Parathyroid adenoma (tissue), 2 donors: Measurements from ENCODE around the gene PRSS27.
"Not testable (repeated sequence)": the region's sequence is repeated elsewhere in the genome, so short reads cannot be mapped to it uniquely, and the experiment has no call there.

ENCODE experiments used
- H2AFZ ChIP-seq: fragments of 300-600 bp; sonication (generic); one replicate; pipeline ENCODE4 v1.7.0; 2017; ENCODE audit warnings: antibody characterized with exemption, mild to moderate bottlenecking
- H3K27ac ChIP-seq: fragments of 300-600 bp; sonication (generic); one replicate; pipeline ENCODE4 v1.7.0; 2017
- H3K27me3 ChIP-seq: fragments of 300-600 bp; sonication (generic); one replicate; pipeline ENCODE4 v1.7.0; 2017; ENCODE audit warnings: low read length; ENCODE audit not compliant: control insufficient read depth, insufficient read depth
- H3K36me3 ChIP-seq: fragments of 300-600 bp; sonication (generic); one replicate; pipeline ENCODE4 v1.7.0; 2017; ENCODE audit warnings: low read length; ENCODE audit not compliant: control insufficient read depth, insufficient read depth
- H3K4me1 ChIP-seq: fragments of 300-600 bp; sonication (generic); one replicate; pipeline ENCODE4 v1.7.0; 2017; ENCODE audit warnings: control low read depth
- H3K4me2 ChIP-seq: fragments of 300-600 bp; sonication (generic); one replicate; pipeline ENCODE4 v1.7.0; 2017; ENCODE audit warnings: low read length
- H3K4me3 ChIP-seq: fragments of 300-600 bp; sonication (generic); one replicate; pipeline ENCODE4 v1.7.0; 2017; ENCODE audit warnings: low read depth, low read length
- H3K79me2 ChIP-seq: fragments of 300-600 bp; sonication (generic); one replicate; pipeline ENCODE4 v1.7.0; 2017; ENCODE audit warnings: control low read depth
- H3K9ac ChIP-seq: fragments of 300-600 bp; sonication (generic); one replicate; pipeline ENCODE4 v1.7.0; 2017; ENCODE audit warnings: mild to moderate bottlenecking
- H3K9me3 ChIP-seq: fragments of 300-600 bp; sonication (generic); one replicate; pipeline ENCODE4 v1.7.0; 2017; ENCODE audit warnings: low read length; ENCODE audit not compliant: control insufficient read depth
- TF ChIP-seq, protein P1 (sequence below): fragments of 300-600 bp; sonication (generic); IDR thresholded peaks from one replicate; pipeline ENCODE4 v1.7.0; 2017; ENCODE audit warnings: antibody characterized with exemption, mild to moderate bottlenecking
- donor health status: primary hyperparathyroidism.

Gene PRSS27

DNA sequence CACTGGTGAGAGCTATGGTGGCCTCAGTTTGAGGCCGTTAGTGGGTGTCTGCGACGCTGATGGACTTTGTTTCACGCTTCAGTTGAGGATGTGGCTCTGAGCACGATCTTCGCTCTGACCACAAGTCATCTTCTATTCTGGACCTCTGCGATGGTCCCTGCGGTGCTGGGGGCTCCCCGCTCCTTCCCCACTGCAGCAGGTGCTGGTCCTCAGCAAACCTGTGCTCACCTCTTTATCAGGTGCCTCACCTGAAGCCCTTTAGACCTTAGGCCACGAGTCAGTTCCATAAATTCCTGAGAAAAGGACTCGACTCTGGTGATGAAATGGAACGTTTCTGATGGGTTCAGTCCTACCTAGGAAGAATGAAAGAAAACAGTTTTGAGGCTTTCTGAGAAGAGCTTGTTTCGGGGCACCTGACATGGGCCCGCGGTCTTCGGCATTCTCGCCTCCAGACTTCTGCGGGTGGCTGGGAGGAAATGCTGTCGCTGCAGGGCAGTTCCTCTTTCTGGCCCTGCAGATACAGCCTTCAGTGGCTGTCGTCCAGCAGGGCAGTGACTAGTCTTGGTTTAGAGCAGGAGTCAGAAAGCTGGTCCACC lies 33.0 kb downstream of the PRSS27 start:
- peaks cover 46% of the 10 kb centered on the region for H3K79me2 ChIP-seq
- no peak overlapping the region for H3K9ac ChIP-seq
- no peaks in the 10 kb centered on the region for H3K4me1 ChIP-seq
- TF ChIP-seq, protein P1, sequence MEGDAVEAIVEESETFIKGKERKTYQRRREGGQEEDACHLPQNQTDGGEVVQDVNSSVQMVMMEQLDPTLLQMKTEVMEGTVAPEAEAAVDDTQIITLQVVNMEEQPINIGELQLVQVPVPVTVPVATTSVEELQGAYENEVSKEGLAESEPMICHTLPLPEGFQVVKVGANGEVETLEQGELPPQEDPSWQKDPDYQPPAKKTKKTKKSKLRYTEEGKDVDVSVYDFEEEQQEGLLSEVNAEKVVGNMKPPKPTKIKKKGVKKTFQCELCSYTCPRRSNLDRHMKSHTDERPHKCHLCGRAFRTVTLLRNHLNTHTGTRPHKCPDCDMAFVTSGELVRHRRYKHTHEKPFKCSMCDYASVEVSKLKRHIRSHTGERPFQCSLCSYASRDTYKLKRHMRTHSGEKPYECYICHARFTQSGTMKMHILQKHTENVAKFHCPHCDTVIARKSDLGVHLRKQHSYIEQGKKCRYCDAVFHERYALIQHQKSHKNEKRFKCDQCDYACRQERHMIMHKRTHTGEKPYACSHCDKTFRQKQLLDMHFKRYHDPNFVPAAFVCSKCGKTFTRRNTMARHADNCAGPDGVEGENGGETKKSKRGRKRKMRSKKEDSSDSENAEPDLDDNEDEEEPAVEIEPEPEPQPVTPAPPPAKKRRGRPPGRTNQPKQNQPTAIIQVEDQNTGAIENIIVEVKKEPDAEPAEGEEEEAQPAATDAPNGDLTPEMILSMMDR, result no peak
- H3K27ac ChIP-seq, result no peak overlapping the region
- no peak overlapping the region for H3K4me2 ChIP-seq
- no peak overlapping the region for H2AFZ ChIP-seq
- no peaks in the 10 kb centered on the region for H3K9me3 ChIP-seq
- H3K27me3 ChIP-seq, result no peaks in the 10 kb centered on the region
- H3K4me3 ChIP-seq, result no peak overlapping the region
- no peaks in the 10 kb centered on the region for H3K36me3 ChIP-seq

DNA sequence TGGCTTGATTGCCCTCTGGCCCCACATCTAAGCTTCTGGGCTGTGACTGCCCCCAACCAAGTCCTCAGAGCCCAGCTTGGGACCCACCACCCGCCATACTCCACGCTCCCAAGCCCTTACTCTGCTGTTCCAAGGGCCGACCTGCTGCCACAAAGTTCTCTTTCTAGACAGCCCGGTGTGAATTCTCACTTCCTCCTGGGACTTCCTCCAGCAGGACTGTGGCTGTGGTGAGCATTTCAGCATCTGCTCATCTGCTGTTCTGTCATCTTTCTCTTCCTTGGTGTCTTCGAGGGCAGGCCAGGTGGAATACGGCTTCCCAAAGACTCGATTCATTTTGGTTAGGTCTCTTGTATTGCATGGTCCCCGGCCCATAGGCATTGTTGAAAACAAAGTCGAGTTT lies 33.9 kb downstream of the PRSS27 start:
- H3K27me3 ChIP-seq, H3K4me1 ChIP-seq, H3K9me3 ChIP-seq, H3K4me2 ChIP-seq, H3K4me3 ChIP-seq, H3K27ac ChIP-seq, H2AFZ ChIP-seq, H3K9ac ChIP-seq, H3K36me3 ChIP-seq: not testable (repeated sequence)
- peaks cover 40% of the 10 kb centered on the region for H3K79me2 ChIP-seq

DNA sequence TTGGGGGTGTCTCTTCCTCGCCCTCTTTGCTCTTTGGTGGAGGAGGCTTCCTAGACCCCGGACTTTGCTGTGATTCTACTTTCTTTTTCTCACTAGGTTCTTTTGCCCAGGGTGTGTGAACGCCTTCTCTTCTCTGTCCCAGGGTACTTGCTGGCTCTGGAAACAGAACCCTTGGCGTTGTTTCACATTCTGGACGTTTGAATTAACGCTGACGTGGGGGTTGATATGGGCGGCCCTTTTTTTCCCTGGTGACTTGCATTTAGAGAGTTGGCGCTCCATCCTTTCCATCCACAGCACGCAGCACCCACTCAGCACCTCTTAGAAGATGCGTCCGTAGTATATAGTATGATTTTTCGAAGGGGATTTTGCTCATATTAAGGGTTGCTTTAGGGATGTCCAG lies 37.0 kb downstream of the PRSS27 start:
- not testable (repeated sequence) for H3K9me3 ChIP-seq, H3K9ac ChIP-seq, H3K4me1 ChIP-seq, H3K36me3 ChIP-seq, H3K27me3 ChIP-seq
- Histone ChIP-seq H3K4me2 (peak overlapping the region; percentile 73), H3K79me2 (peaks cover 28% of the 10 kb centered on the region), H3K4me3 (peak overlapping the region; percentile 77), H2AFZ (peak overlapping the region; percentile 84), H3K27ac (peak overlapping the region; percentile 56)

DNA sequence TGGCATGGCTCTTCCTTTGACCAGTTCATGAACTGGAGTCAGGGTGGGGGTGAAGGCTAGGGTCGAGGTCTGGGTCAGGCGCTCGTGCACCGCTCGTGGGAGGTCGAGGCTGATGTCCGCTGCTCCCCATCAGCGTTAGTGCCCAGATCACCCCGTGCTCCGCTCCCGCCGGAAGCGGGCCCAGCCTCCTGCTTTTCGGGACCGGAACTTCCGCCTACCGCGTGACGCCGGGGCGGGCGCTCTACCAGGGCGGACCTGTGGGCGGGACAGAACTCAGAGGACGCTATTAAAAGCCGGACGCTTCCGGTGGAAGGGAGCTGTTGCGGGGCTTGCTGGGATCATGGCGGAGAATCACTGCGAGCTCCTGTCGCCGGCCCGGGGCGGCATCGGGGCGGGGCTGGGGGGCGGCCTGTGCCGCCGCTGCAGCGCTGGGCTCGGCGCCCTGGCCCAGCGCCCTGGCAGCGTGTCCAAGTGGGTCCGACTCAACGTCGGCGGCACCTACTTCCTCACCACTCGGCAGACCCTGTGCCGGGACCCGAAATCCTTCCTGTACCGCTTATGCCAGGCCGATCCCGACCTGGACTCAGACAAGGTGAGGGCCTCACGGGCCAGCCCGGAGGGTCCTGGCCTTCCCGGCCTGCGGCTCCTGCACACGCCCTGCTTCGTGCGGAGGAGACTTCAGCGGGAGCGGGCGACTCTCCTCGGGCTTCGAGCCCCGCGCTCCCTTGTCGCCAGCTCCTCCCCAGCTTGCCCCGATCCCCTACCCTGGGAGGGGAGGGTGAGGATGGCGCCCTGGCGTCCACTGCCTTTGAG lies 37.6 kb downstream of the PRSS27 start, which contains the start of gene KCTD5:
TSS of gene KCTD5 (plus strand) at position 315 of the 813 bp plus-strand sequence. CDS start at position 341, 26 bp downstream.
- Histone ChIP-seq H3K9me3 (no peaks in the 10 kb centered on the region), H3K4me1 (no peaks in the 10 kb centered on the region), H2AFZ (peak within 1 kb of the TSS; percentile 84), H3K4me3 (peak within 1 kb of the TSS; percentile 77), H3K27me3 (no peaks in the 10 kb centered on the region), H3K9ac (peak within 1 kb of the TSS; percentile 74), H3K79me2 (peaks cover 24% of the 10 kb centered on the region), H3K4me2 (peak within 1 kb of the TSS; percentile 73), H3K36me3 (no peaks in the 10 kb centered on the region), H3K27ac (peak within 1 kb of the TSS; percentile 64)
- TF ChIP-seq, protein P1, result no peak

DNA sequence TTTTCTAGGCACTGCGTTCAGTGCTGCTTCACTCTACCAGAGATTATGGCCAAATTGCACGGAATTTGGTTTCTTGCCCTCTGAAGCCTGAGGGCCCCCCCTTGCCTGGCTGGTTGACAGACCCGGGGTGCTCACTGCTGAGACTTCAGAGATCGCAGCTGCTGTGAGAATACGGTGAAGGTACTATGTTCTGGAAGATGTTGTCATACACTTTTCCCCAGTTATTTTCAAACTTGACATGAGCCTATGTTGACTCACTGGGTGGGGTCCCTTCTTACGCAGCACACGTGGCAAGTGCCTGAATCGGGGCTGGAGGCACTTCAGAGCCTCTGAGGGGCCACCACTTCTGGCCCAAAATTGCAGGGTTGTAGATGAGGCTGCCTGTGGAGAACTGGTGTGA lies 39.7 kb downstream of the PRSS27 start:
- peaks cover 18% of the 10 kb centered on the region for H3K79me2 ChIP-seq
- H3K36me3 ChIP-seq, H3K4me1 ChIP-seq, H3K4me3 ChIP-seq, H3K27ac ChIP-seq, H3K9ac ChIP-seq, H3K4me2 ChIP-seq, H3K27me3 ChIP-seq, H3K9me3 ChIP-seq, H2AFZ ChIP-seq: not testable (repeated sequence)

DNA sequence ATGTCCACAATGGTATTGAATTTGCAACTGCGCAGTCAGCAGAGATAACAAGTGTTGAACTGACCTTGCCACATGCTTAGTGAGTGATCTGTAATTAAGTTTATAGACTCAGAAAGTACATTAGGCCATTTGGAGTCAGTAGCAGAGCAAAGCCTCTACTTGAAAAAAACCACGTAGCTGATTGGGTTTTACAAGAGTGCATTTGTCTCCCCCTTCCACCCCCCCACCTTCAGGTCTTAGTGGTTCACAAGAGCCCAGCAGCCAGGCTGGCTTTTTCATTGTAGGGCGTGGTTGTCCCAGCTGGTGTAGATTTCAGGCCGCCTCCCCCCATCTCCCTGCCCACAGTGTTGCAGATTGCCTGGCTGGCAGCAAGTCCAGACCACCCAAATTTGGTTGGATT lies 40.1 kb downstream of the PRSS27 start:
- H3K36me3 ChIP-seq, H3K27ac ChIP-seq, H3K4me1 ChIP-seq, H3K4me3 ChIP-seq, H3K9ac ChIP-seq, H3K9me3 ChIP-seq, H3K27me3 ChIP-seq, H2AFZ ChIP-seq, H3K4me2 ChIP-seq: not testable (repeated sequence)
- H3K79me2 ChIP-seq, result peaks cover 18% of the 10 kb centered on the region

DNA sequence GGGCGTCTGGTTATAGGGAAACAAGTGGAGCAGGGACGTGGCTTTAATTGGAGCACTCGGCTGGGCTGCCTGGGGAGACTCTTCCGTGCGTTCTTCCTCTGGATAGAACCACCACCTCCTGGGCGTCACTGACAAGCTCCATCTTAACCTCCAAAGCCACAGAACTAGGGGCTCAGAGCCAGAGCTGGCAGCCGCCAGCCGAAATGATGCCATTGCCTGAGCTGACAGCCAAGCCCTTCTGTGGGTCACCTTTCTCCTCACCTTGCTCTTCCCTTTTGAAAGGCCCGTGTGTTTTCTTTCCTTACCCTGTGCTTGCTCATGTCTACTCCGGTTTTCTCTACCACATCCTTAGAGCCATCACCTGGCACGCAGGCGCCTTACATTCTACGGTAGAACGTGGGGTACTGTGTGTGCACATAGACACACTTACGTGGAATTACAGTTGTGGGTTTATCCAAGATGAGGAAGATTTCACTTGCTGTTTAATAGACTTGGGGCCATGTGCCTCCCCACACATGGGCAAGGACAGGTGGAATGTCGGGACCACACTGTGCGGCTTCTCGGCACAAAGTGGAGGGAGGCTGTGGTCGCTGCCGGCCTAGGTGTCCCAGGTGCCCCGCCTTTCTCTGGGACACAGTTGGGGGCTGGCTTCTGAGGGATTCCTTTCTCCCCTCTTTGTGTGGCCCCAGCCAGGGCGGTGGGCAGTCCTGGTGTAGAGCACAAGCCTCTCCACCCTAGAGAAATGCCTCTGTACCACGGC lies 41.6 kb downstream of the PRSS27 start:
- H3K4me2 ChIP-seq, H3K4me3 ChIP-seq, H3K36me3 ChIP-seq, H3K4me1 ChIP-seq, H3K27ac ChIP-seq, H3K9ac ChIP-seq, H2AFZ ChIP-seq, H3K27me3 ChIP-seq, H3K9me3 ChIP-seq: not testable (repeated sequence)
- peaks cover 12% of the 10 kb centered on the region for H3K79me2 ChIP-seq

DNA sequence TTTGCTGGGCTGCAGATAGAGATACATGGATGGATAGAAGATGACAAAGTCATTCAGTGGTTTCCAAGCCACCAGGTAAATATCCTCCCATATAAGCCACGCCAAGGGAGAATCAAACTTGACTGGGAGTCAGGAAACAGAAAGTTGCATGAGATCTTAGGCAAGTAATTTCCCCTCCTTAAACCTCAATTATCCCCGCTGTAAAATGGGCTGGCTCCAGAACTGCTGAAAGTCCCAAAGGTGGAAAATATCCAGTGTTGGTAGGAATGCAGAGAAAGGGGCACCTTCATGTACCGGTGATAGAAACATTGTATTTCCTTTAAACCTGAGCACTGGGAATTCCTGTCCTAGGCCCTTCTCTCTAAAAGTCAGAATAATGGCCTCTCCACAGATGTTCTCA lies 43.1 kb downstream of the PRSS27 start:
- not testable (repeated sequence) for H3K9me3 ChIP-seq, H3K27me3 ChIP-seq, H3K9ac ChIP-seq, H3K79me2 ChIP-seq, H3K27ac ChIP-seq, H3K4me1 ChIP-seq, H3K36me3 ChIP-seq, H3K4me3 ChIP-seq, H2AFZ ChIP-seq, H3K4me2 ChIP-seq
